K562 (cell line): ENCODE results near the gene RIMKLA. TPM values are rescaled to one million over a fixed set of nuclear protein-coding genes. Genes with fewer than 3 reads are reported as not detected.
A peak's percentile ranks its signal among the peaks of the same experiment; 100 is the strongest.

ENCODE experiments used
- CHD7 ChIP-seq: fragments of 200-600 bp; sonication (generic); IDR thresholded peaks from one replicate; pipeline ENCODE4 v1.6.1; 2012; ENCODE audit warnings: mild to moderate bottlenecking, low read depth, low read length, inconsistent platforms
- ESRRA ChIP-seq: fragments of 450-650 bp; IDR thresholded peaks from 2 replicates; pipeline ENCODE4 v1.6.1; 2014; ENCODE audit warnings: low read depth, mild to moderate bottlenecking, moderate library complexity, borderline replicate concordance
- ETV1 ChIP-seq: fragments of 450-650 bp; conservative IDR thresholded peaks from 2 replicates; pipeline ENCODE4 v1.6.1; 2016; ENCODE audit warnings: missing genetic modification characterization, control low read depth, low read depth, missing compliant biosample characterization
- FOXK2 ChIP-seq, 2 experiments: fragments of 450-650 bp; IDR thresholded peaks in 1 of 2; conservative IDR thresholded peaks in 1 of 2; 2 replicates each; pipeline ENCODE4 v1.6.1; 2016; ENCODE audit warnings: low read depth in 2 of 2, mild to moderate bottlenecking in 1 of 2
- MCM7 ChIP-seq, 2 experiments: fragments of 450-650 bp; IDR thresholded peaks; 2 replicates each; pipeline ENCODE4 v1.6.1; 2016 to 2018
- POLR2AphosphoS5 ChIP-seq: IDR thresholded peaks from 2 replicates; pipeline ENCODE4 v1.6.1; 2011; ENCODE audit warnings: mild to moderate bottlenecking, low read depth, low read length, moderate library complexity; ENCODE audit not compliant: control insufficient read depth, insufficient read depth
- SRSF7 ChIP-seq: fragments of 200-400 bp; formaldehyde crosslinking; optimal IDR thresholded peaks from 2 replicates; pipeline ENCODE3; 2017; ENCODE audit warnings: mild to moderate bottlenecking, low read depth, low read length
- STAG1 ChIP-seq: sonication (generic); formaldehyde crosslinking; IDR thresholded peaks from 2 replicates; pipeline ENCODE4 v1.5.0; 2020; ENCODE audit warnings: missing genetic modification reagents, borderline replicate concordance
- TEAD1 ChIP-seq, 2 experiments: fragments of 450-650 bp in 1 of 2; sonication (generic) in 1 of 2; formaldehyde crosslinking; IDR thresholded peaks; 2 replicates each; pipeline versions ENCODE4 v1.4.0 to v1.8.0; 2020 to 2022; ENCODE audit warnings: mild to moderate bottlenecking in 2 of 2, missing genetic modification reagents in 1 of 2
- U2AF2 ChIP-seq: fragments of 200-400 bp; formaldehyde crosslinking; optimal IDR thresholded peaks from 2 replicates; pipeline ENCODE3; 2017; ENCODE audit warnings: low read depth, mild to moderate bottlenecking, low read length
- ZNF586 ChIP-seq: fragments of 450-650 bp; formaldehyde crosslinking; conservative IDR thresholded peaks from 2 replicates; pipeline ENCODE4 v1.4.0; 2020; ENCODE audit warnings: mild to moderate bottlenecking, moderate library complexity
- ZNF76 ChIP-seq: fragments of 250-450 bp; sonication (Bioruptor Pico); IDR thresholded peaks from 2 replicates; pipeline ENCODE4 v1.4.0; 2020; ENCODE audit warnings: mild to moderate bottlenecking, moderate library complexity, borderline replicate concordance
- ZNF830 ChIP-seq: fragments of 250-450 bp; sonication (Bioruptor Pico); IDR thresholded peaks from 2 replicates; pipeline ENCODE4 v1.5.0; 2021; ENCODE audit warnings: mild to moderate bottlenecking
- ZSCAN32 ChIP-seq: fragments of 450-650 bp; formaldehyde crosslinking; IDR thresholded peaks from 2 replicates; pipeline ENCODE4 v1.4.0; 2020; ENCODE audit warnings: mild to moderate bottlenecking, moderate library complexity
- polyA plus RNA-seq, 8 experiments: library from polyadenylated mRNA; depleted of rRNA in 4 of 8; stranded (reverse) in 5 of 8; unstranded in 3 of 8; fragments of >200 nt; fragmentation: Nextera tagmentation in 2 of 8; fragmentation: Illumina TruSeq in 1 of 8; extraction: Ambion mirVana in 2 of 8; extraction: Trizol in 1 of 8; gene quantifications; 2 replicates each; pipeline versions ENCODE4 v1.2.1 to v1.2.3, GENCODE V29; 2011 to 2014; ENCODE audit warnings: inconsistent platforms in 1 of 8, missing spikeins in 1 of 8
- total RNA-seq, 7 experiments: library from RNA; depleted of rRNA in 6 of 7; stranded (reverse); fragments of >200 nt in 6 of 7; fragmentation: Illumina TruSeq in 2 of 7; extraction: Trizol in 2 of 7; gene quantifications; 2 replicates each; pipeline versions ENCODE4 v1.2.1 to v1.2.3, GENCODE V29; 2011 to 2021; ENCODE audit warnings: low replicate concordance in 1 of 7
- TF ChIP-seq, protein P1 (sequence below): fragments of 450-650 bp; formaldehyde crosslinking; IDR thresholded peaks from 2 replicates; pipeline ENCODE4 v1.4.0; 2022; ENCODE audit warnings: mild to moderate bottlenecking, moderate library complexity

The RIMKLA gene
- total and polyA plus RNA-seq, 9 of the 15 experiments (the other 6 are each of a cell fraction or from before 2014, with no cell fraction given): 0.02 TPM; not detected in 8

DNA sequence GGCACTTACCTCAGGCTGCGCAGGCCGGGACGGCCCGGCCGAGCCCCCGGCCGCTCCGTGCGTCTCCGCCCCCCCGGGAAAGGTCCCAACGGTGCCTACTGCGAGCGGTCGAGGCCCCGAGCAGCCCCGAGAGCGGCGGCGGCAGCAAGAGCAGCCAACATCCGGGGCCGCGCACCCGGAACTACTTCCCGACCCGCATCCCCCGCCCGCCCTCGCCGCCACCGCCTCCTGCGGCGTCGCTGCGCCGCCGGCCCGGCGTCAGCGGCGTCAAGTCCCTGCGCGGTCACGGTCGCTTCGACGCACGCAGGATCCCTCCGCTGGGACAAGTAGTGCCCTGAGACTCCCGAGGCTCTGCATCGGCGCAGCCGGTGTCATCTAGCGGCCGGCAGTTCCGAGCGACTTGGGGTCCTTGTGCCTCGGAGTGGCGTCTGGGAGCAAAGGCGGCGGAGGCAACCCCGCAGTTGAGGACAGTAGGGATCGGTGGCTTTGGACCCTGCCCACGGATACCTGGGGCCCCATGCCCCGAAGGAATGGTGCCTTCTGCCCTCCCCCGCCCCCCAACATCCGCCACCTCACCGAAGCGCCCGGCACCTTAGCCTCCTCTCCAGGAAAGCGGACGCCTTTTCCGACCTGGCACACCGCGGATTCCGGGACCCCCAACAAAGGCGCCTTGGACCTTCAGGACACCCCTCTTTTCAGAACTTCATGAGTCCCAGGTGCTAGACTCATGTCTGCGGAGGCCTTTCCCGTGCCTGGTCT lies 45.4 kb upstream of the RIMKLA start, which contains the start of gene FOXJ3 (continued):
- TF ChIP-seq ETV1 (tag) (peak; percentile 49; the same call in 1 of the 2 replicates), TEAD1 (CRISPR knock-in tag; IDR thresholded peaks at IDR 0.05) (peak; percentile 35 to 75; a peak in 1 of 4 replicates), ESRRA (peak; percentile 86; the same call in 1 of the 2 replicates), SRSF7 (no peak), CHD7 (no peak), ZSCAN32 (CRISPR knock-in tag) (no peak), ZNF830 (CRISPR knock-in tag) (no peak), ZNF586 (CRISPR knock-in tag) (no peak), STAG1 (CRISPR knock-in tag) (peak; percentile 49; the same call in 1 of the 2 replicates), MCM7 (IDR thresholded peaks at IDR 0.05) (no peak), FOXK2 (conservative IDR thresholded peaks at IDR 0.05 in 1 of 2, IDR thresholded peaks at IDR 0.05 in 1 of 2; ENCODE audit: low read depth in 2 of 2) (peak in 1 of 2 experiments; percentile 71; a peak in 2 of 4 replicates), POLR2AphosphoS5 (peak; percentile 86), U2AF2 (no peak), ZNF76 (CRISPR knock-in tag) (no peak)
- TF ChIP-seq, protein P1, sequence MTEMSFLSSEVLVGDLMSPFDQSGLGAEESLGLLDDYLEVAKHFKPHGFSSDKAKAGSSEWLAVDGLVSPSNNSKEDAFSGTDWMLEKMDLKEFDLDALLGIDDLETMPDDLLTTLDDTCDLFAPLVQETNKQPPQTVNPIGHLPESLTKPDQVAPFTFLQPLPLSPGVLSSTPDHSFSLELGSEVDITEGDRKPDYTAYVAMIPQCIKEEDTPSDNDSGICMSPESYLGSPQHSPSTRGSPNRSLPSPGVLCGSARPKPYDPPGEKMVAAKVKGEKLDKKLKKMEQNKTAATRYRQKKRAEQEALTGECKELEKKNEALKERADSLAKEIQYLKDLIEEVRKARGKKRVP: peak; percentile 31; the same call in 1 of the 2 replicates
